Effector memory CD4-positive, alpha-beta T cell (primary cell): ENCODE data around the gene RPL37A.

Source experiments
- DNase-seq, 3 donors: peaks; one replicate each; pipeline ENCODE4 v3.0.0-alpha.2; 2020
- H3K27ac ChIP-seq: 2 replicates; pipeline ENCODE4 v1.7.0; 2013; ENCODE audit warnings: mild to moderate bottlenecking, low read length, moderate library complexity; ENCODE audit not compliant: insufficient read depth, poor library complexity, severe bottlenecking
- H3K27me3 ChIP-seq: replicated peaks from 2 replicates; pipeline ENCODE4 v1.7.0; 2013; ENCODE audit warnings: mild to moderate bottlenecking, low read length; ENCODE audit not compliant: insufficient read depth, control insufficient read depth, poor library complexity, severe bottlenecking
- H3K36me3 ChIP-seq: 2 replicates; pipeline ENCODE4 v1.7.0; 2013; ENCODE audit warnings: mild to moderate bottlenecking, low read length, moderate library complexity; ENCODE audit not compliant: control insufficient read depth, insufficient read depth
- H3K4me1 ChIP-seq: 2 replicates; pipeline ENCODE4 v1.7.0; 2013; ENCODE audit warnings: low read length, mild to moderate bottlenecking; ENCODE audit not compliant: control insufficient read depth, insufficient read depth, poor library complexity, severe bottlenecking
- H3K4me3 ChIP-seq: 2 replicates; pipeline ENCODE4 v1.7.0; 2013; ENCODE audit warnings: low read length, low read depth, mild to moderate bottlenecking; ENCODE audit not compliant: insufficient read depth, poor library complexity, severe bottlenecking
- H3K9me3 ChIP-seq: 2 replicates; pipeline ENCODE4 v1.7.0; 2013; ENCODE audit warnings: mild to moderate bottlenecking, low read length, moderate library complexity; ENCODE audit not compliant: control insufficient read depth

Gene RPL37A

GRCh38 chr2:216486271-216486670 lies 12.4 kb upstream of the RPL37A start:
- Histone ChIP-seq H3K27ac (no peak overlapping the region), H3K27me3 (no peaks in the 10 kb centered on the region), H3K4me3 (no peak overlapping the region), H3K36me3 (no peaks in the 10 kb centered on the region), H3K9me3 (no peaks in the 10 kb centered on the region), H3K4me1 (no peaks in the 10 kb centered on the region)
- no peak for DNase-seq

- H3K9me3 ChIP-seq = no peaks in the 10 kb centered on the region
- H3K4me1 ChIP-seq = no peaks in the 10 kb centered on the region
- no peak overlapping the region for H3K27ac ChIP-seq
- H3K4me3 ChIP-seq = no peak overlapping the region
- no peaks in the 10 kb centered on the region for H3K36me3 ChIP-seq
- H3K27me3 ChIP-seq = no peaks in the 10 kb centered on the region
- DNase-seq = no peak
These were observed 11.9 kb upstream of the RPL37A start for GRCh38 chr2:216486708-216487107.

DNA sequence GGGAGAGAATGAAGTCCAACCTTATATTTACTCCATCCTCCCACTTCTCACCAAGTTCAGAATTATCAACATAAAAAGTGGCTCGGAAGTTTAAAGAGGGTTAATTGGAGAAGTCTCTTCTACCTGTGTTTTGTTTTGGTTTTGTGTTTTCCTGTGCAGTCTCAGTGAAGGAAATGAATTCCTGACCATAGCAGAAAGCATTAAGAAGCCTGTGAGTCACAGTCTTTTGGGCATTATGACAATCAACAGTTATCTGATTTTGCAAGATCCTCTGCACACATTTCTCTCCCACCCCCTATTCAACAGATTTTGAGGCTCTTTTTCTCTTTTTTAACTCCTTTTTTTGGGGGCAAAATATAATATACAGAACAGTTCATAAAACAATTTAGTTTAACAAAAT lies 8.6 kb upstream of the RPL37A start:
- Histone ChIP-seq H3K36me3 (no peaks in the 10 kb centered on the region), H3K27me3 (no peaks in the 10 kb centered on the region), H3K27ac (no peak overlapping the region), H3K4me1 (no peaks in the 10 kb centered on the region), H3K9me3 (no peaks in the 10 kb centered on the region), H3K4me3 (no peak overlapping the region)
- DNase-seq = no peak

GRCh38 chr2:216491793-216492596 lies 6.6 kb upstream of the RPL37A start:
- H3K27ac ChIP-seq = no peak overlapping the region

DNA sequence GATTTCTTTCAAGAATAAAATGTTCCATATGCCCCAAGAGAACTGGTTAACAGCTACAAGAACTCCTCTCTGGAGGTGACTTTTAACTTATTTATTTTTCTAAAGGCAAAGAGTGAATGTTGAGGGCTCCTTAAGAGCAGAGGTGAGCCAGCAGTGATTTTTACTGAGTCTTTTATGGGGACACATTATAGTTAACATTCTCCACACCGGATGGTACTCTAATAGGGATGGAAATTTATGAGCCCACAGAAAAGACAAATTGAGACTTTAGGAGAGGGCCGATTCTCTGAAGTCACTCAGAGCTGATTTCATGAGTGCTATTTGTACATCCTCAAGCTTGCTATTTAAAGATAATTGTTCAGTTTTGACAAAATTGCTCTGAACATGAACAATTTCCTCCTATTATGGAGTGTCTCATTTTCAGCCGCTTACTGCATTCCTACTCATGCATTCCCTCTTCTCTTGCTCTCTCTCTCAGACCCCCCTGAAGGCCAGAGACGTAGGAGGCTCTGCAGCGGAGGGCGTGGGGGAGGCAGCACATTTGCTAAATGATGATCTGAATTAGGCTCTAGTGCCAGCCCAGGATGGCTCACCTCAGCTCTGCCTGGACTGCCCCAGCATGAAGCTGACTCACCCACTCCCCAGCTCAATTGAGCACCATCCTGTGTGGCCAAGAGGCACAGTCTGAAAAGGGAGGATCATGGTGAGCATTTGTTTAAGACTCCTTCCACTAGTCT lies 5.9 kb upstream of the RPL37A start:
- H3K9me3 ChIP-seq = no peaks in the 10 kb centered on the region
- no peak overlapping the region for H3K27ac ChIP-seq
- peaks cover 3% of the 10 kb centered on the region for H3K4me1 ChIP-seq
- H3K36me3 ChIP-seq = no peaks in the 10 kb centered on the region
- H3K27me3 ChIP-seq = no peaks in the 10 kb centered on the region
- H3K4me3 ChIP-seq = no peak overlapping the region
- DNase-seq = no peak

More at GRCh38 chr2:216491793-216492596, 6.6 kb upstream of the RPL37A start:
- Histone ChIP-seq H3K36me3 (no peaks in the 10 kb centered on the region), H3K27me3 (no peaks in the 10 kb centered on the region), H3K9me3 (no peaks in the 10 kb centered on the region), H3K4me1 (no peaks in the 10 kb centered on the region), H3K4me3 (no peak overlapping the region)
- no peak for DNase-seq

DNA sequence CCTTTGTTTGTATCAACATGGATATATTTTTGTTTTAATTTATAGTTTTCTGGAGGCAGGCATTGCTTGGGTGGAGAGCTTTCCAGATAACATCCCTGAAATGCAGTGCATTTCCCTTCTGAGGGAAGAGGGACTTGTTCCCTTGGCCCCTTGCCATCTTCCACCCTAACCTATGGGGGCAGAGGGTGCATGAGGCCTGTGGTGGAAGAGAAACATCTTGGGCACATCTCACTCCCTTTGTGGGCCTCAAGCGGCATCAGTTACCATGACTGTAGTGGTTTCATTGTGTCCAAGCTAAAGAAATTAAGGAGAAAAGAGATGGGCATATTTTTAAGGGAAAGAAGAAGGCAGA lies 5.3 kb upstream of the RPL37A start:
- H3K4me1 ChIP-seq = peaks cover 8% of the 10 kb centered on the region
- no peak overlapping the region for H3K4me3 ChIP-seq
- H3K9me3 ChIP-seq = no peaks in the 10 kb centered on the region
- H3K36me3 ChIP-seq = no peaks in the 10 kb centered on the region
- H3K27ac ChIP-seq = no peak overlapping the region
- no peaks in the 10 kb centered on the region for H3K27me3 ChIP-seq
- no peak for DNase-seq

- H3K36me3 ChIP-seq = peaks cover 10% of the 10 kb centered on the region
- no peak for DNase-seq
- no peaks in the 10 kb centered on the region for H3K27me3 ChIP-seq
- H3K9me3 ChIP-seq = no peaks in the 10 kb centered on the region
- no peak overlapping the region for H3K27ac ChIP-seq
- peaks cover 20% of the 10 kb centered on the region for H3K4me1 ChIP-seq
- H3K4me3 ChIP-seq = no peak overlapping the region
These were observed 3.0 kb upstream of the RPL37A start for GRCh38 chr2:216495656-216496055.

DNA sequence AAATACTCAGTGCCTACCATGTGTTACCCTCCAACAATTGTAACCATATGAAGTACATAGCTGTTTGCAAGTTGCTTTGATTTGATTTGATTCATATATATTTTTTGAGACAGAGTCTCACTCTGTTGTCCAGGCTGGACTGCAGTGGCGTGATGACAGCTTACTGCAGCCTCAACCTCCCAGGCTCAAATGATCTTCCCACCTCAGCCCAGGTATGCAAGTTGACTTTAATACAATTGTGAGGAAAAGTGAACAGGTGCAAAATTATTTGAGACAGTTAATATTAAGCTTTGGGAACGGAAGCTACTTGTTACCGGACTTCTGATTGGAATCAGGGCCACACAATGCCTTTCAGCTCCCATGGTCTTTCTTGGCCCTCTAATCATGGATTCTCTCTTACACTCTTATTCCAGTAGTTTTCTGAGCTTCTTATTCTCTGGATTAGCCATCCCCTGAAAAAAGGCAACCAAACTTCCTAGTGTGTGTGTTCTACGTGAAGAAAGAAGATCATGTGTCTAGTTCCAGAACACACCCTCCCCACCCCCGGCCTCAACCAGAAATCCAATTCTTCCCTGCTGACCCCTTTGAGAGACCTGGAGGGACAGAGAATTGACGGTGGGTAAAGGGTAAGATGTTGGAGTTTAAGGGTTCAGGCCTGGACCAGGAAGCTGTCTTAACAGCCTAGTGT lies 1.1 kb upstream of the RPL37A start:
- peak overlapping the region; percentile 93 for H3K4me3 ChIP-seq
- no peaks in the 10 kb centered on the region for H3K9me3 ChIP-seq
- no peak for DNase-seq
- no peak overlapping the region for H3K27ac ChIP-seq
- peaks cover 28% of the 10 kb centered on the region for H3K36me3 ChIP-seq
- H3K27me3 ChIP-seq = no peaks in the 10 kb centered on the region
- peaks cover 20% of the 10 kb centered on the region for H3K4me1 ChIP-seq

GRCh38 chr2:216498070-216498378 lies 620 bp upstream of the RPL37A start:
- H3K4me1 ChIP-seq = peaks cover 20% of the 10 kb centered on the region
- H3K27me3 ChIP-seq = no peaks in the 10 kb centered on the region
- peak overlapping the region; percentile 87 for H3K27ac ChIP-seq
- H3K36me3 ChIP-seq = peaks cover 33% of the 10 kb centered on the region
- peak overlapping the region; percentile 93 for H3K4me3 ChIP-seq
- DNase-seq = no peak
- no peaks in the 10 kb centered on the region for H3K9me3 ChIP-seq

GRCh38 chr2:216499641-216500218 lies 1.1 kb downstream of the RPL37A start:
- Histone ChIP-seq H3K27me3 (no peaks in the 10 kb centered on the region), H3K4me3 (peak overlapping the region; percentile 93), H3K9me3 (no peaks in the 10 kb centered on the region), H3K4me1 (peaks cover 20% of the 10 kb centered on the region), H3K36me3 (peaks cover 45% of the 10 kb centered on the region), H3K27ac (peak overlapping the region; percentile 87)
- DNase-seq = no peak
